GM21390 (cell line): ENCODE measurements around the gene TPCN1.

Experiments used
- ATAC-seq: cut with Tn5 transposase; IDR thresholded peaks from one replicate; pipeline ENCODE4 v1.9.1; 2021; ENCODE audit not compliant: unreplicated experiment

TPCN1 gene

DNA sequence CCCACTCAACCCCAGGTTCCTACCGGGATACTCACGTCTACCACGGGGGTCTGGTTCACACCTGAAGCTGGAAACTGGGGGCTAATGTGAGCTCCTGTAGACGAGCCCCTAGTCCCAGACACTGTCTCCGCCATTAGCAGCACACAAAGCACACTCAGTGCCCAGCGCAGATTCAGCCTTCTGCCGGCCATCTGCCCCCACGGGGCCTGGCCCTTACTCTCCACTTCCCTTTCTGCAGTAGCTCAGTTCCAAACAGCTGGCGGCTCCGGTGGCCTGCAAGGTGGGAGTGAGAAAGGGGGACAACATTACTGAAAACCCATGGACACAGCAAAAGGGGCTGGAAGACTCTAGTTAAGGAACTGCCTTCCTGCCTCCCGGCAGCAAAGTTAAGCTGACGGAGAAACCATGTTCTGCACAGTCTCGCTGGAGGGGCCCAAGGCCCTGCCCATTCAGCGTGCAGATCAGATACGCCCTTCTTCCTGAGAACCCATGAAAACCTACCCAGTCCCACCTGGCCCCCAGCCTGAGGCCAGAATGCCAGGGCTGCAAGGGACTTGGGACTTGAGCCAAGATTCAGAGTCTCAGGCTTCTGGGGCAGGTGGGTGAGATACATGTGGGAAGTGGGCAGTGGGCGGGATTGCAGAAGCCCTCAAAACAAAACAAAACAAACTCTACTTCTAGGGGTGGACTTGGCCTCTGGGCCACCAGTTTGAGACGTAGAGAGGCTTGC, 111.6 kb downstream of the TPCN1 start:
- no peak for ATAC-seq

DNA sequence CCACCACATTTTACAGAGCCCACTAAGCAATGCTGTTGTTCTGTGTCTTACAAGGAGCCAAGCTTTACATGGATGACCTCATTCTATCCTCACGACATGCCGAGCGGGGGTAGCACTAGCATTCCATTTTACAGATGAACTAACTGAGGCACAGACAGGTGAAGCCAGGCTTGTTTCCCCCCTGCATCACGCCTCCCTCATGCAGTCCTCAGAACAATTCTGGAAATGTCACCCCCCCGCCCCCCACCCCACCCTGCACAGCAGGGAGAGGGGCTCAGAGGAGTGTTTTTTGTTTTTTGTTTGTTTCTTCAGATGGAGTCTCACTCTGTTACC, 112.1 kb downstream of the TPCN1 start:
- ATAC-seq = no peak

DNA sequence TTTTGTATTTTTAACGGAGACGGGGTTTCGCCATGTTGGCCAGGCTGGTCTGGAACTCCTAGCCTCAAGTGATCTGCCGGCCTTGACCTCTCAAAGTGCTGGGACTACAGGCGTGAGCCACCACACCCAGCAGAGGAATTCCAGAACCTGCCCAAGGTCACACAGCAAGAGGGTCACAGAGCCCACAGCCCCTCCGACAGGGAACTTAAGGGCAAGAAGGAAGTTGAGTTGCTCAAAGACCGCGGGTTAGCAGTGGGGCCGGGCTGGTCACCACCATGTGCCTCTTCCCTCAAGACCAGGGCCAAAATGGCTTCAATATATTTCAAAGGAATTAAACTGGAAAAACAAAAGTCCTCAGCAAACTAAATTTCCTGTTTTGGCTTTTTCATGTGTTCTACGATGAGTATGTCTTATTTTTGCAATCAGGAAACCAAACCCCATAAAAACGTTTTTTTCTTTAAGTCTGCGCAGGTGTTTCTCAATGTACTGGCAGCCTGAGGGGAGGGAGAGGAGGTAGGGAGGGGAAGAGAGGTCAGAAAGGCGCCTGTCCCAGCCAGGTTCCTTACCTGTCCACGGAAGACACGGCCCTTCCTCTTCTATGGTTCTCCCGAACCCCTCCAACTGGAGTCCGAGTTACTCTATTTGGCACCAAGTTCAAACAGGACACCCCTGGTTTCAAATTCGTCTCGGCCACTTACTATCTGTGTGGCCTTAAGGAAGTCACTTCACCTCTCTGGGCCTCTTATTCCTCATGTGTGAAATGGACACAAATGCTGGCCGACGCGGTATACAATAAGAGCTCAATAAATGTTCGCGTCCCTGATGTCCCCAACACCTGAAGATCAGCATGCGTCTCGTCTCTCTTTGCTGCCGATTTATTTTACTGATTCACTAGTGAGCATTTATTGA, 112.9 kb downstream of the TPCN1 start:
- peak; percentile 18 for ATAC-seq

DNA sequence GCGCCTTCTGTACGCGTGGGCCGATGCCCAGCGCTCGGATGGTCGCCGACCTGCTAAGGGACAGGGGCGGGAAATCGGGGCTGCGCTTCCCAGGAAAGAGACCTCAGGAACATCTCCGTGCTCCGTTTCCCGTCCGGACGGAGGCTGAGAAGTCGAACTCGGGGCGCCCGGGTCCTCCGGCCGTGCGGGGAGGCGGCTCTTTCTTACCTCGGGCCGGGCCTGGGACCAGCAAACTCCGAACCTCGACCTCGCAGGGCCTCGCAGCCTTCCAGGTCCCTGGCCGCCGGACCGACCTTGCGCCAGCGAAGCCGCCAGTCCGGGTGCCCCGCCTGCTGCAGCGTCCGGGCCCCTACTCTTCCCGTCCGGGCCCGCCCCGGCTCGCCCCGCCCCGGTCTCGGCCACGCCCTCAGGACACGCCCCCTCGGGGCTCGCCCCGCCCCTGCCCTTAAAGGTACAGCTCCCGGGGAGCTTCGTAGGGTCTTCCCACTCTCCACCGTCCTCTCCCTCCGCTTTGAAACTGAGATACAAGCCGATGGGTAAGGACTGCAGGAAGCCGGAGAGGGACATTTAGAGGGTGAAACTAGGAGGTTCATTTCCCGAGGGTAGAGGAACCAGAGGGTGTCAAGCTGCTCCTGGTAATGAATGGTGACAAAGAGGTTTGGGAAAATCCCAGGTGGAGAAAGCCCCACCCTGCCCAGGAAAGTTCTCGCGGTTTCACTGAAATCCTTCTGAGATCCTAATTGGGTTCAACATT, 113.7 kb downstream of the TPCN1 start, which contains the start of gene SLC8B1:
SLC8B1 (minus strand) TSS at position 324 of the 754 bp plus-strand sequence. CDS start 2,231 bp downstream, outside the sequence.
- ATAC-seq = peak; percentile 96

DNA sequence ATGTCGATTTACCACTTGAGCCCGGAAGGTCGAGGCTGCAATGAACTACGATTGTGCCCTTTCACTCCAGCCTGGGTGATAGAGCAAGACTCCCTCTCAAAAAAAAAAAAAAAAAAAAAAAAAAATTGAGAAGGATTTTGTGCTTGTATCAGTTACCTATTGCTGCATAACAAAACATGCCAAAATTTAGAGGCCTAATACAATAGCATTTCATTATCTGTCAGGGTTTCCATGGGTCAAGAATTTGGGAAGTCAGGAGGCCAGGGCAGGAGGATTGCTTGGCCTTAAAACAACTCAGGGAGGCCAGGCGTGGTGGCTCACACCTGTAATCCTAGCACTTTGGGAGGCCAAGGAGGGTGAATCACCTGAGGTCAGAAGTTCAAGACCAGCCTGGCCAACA, 118.3 kb downstream of the TPCN1 start:
- ATAC-seq = no peak

DNA sequence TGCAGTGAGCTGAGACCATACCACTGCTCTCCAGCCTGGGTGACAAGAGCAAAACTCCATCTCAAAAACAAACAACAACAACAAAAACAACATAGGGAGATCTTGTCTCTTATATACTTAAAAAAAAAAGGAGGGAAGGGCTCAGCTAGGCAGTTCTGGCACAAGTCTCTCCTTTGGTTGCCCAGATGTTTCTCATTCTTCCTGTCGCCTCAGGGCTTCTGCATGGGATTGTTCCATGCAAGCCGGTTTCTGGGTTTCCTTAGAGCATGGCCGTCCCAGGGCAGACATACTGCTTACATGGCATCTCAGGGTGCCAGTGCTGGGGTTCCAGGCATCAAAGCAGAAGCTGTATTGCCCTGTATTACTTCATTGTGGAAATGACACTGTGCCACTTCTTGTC, 118.8 kb downstream of the TPCN1 start:
- ATAC-seq = no peak

DNA sequence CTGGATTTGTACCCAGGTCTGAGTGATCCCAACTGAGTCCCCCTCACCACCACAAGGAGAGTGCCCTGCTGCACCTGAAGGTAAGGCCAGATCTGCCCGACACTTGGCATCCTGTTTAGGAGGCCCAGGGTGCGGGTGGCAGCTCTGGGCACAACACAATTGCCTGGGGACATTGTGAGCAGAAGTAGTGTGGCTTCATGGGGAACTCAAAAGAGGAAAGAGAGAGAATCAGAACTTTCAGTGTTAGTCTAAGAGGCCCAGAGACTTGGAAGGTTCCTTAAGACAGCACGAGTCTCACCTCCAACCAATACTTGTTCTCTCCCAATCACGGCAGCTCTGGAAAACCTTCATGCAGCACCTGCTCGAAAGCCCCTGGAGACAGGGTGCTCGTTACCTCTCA, 120.3 kb downstream of the TPCN1 start:
- ATAC-seq = no peak

DNA sequence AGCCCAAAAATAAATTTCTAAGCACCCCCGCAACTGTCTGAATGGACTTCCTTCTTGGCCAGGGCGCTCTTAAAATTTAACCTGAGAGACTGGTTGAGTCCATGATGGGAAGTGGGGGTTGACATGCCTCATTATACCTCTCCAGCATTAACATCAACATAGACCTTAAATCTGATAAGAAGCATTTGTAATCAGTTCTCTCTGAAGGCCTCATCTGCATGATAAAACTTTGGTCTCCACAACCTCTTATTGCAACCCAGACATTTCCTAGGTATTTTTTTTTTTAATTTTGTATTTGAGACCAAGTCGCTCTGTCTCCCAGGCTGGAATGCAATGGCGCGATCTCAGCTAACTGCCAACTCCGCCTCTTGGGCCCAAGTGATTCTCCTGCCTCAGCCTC, 124.1 kb downstream of the TPCN1 start:
- ATAC-seq = no peak

DNA sequence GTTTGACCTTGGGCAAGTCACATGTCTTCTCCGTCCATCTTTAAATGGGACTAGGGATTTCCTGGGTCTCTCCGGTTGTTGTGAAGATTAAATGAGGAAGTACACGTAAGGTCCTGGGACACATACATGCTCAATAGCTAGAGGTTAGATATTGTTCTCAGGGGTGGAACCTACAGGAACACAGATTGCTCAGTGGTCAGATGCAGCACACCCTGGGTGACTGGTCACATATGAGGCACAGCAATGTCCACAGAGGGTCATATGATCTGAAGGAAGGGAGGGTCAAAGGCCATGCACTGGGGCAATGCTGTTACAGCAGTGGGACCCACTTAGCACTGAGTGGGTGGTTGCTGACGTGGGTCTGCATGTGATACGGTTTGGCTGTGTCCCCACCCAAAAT, 125.1 kb downstream of the TPCN1 start:
- no peak for ATAC-seq

DNA sequence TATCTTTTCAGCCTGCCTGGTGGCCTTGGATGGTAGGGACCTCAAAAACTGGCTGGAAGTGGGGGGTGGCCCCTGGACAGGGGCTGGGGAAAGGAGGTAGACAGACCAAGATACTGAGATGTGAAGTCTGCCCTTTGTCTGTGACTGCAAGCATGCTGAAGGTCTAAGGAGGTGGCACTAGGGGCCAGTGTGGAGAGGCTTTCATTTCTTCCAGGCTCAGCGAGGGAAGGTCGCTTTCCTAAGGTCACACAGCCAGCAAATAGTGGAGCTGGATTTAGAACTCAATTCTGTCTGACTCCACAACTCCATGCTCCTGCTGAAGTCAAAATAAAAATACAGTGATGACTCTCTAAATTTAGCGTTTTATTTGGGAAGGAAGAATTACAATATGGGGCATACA, 125.8 kb downstream of the TPCN1 start:
- ATAC-seq = no peak

DNA sequence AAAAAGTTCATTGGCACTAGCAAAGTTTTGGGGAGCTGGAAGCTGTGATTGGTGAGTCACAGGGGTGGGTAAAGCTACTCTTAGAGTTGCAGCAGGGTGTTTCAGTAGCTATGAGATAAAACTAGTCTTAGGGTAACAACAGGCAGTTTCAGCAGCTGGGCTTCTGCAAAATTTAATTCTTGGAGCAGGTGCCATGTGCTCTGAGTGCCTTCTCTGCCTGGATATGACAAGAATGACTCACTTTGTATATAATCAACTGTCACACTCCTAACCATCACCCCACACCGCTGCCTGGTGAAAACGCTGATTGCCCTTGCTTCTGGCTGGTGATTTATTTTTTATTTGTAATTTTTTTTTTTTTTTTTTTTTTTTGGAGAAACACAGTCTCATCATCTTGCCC, 126.6 kb downstream of the TPCN1 start:
- no peak for ATAC-seq
